H1 (cell line): Measurements from ENCODE around the gene SH3BP2.

ENCODE experiments used
- EZH2 ChIP-seq: fragments of 200-600 bp; sonication (generic); IDR thresholded peaks from 2 replicates; pipeline ENCODE4 v1.7.1; 2012; ENCODE audit warnings: low read depth, mild to moderate bottlenecking, moderate library complexity, low read length, inconsistent platforms; ENCODE audit not compliant: severe bottlenecking
- GABPA ChIP-seq: IDR thresholded peaks from 2 replicates; pipeline ENCODE4 v1.6.1; 2011; ENCODE audit warnings: mild to moderate bottlenecking, low read length, moderate library complexity, borderline replicate concordance; ENCODE audit not compliant: insufficient read depth
- JUND ChIP-seq: IDR thresholded peaks from 2 replicates; pipeline ENCODE4 v1.6.1; 2011; ENCODE audit warnings: mild to moderate bottlenecking, improper control_type of control experiment, low read length
- POLR2AphosphoS5 ChIP-seq: IDR thresholded peaks from 2 replicates; pipeline ENCODE4 v1.6.1; 2011; ENCODE audit warnings: low read depth, low read length
- TF ChIP-seq, protein P1 (sequence below), 3 experiments: IDR thresholded peaks; 1 replicate in 2 of 3; 2 replicates in 1 of 3; pipeline versions ENCODE4 v1.5.1 to v1.6.1; 2011; ENCODE audit warnings: low read length in 3 of 3, mild to moderate bottlenecking in 3 of 3, inconsistent platforms in 2 of 3, low read depth in 1 of 3, moderate library complexity in 1 of 3; ENCODE audit not compliant: insufficient read depth in 1 of 3; ENCODE audit errors: control extremely low read depth in 1 of 3
- TF ChIP-seq, protein P2 (sequence below): IDR thresholded peaks from 2 replicates; pipeline ENCODE4 v1.6.1; 2011; ENCODE audit warnings: low read depth, mild to moderate bottlenecking, low read length; ENCODE audit not compliant: insufficient read depth

DNA sequence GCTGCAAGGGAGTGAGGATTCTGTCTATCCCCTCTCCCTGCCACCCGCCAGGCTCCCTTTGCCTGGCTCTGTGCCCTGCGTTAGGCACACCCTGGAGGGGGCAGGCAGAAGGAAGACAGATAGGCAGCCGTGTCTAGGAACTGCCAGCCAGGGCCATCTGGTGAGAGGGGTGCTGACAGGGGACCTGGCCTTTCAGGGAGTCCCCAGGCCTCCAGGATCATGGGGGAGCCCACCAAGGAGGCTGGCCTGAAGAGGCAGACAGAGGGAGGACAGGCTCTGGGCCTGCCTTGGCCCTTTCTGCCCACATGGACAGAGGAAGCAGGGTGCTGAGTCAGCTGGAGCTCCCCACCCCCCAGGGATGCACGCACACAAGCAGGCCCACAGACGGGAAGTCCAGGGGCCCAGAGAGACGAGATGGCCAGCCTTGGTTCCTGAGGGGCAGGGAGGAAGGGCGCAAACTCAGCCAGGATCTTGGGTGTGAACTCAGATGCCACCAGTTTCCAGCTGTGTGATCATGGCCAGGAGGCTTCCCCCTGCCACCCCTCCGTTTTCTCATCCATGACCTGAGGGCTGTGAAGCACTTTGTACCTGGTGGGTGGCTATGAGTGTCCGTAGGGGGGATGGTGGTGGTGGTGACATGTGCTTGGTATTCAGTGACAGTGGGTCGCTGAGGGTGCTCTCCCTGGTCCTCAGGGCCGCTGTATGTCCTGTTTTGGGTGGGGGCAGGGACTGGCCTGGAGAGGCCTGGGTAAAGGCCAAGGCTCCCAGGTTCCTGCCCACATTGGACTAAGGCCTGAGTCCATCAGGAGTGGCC is 1.8 kb downstream of the SH3BP2 start:
- TF ChIP-seq EZH2 (no peak), JUND (no peak), POLR2AphosphoS5 (no peak), GABPA (no peak)
- TF ChIP-seq, protein P1, sequence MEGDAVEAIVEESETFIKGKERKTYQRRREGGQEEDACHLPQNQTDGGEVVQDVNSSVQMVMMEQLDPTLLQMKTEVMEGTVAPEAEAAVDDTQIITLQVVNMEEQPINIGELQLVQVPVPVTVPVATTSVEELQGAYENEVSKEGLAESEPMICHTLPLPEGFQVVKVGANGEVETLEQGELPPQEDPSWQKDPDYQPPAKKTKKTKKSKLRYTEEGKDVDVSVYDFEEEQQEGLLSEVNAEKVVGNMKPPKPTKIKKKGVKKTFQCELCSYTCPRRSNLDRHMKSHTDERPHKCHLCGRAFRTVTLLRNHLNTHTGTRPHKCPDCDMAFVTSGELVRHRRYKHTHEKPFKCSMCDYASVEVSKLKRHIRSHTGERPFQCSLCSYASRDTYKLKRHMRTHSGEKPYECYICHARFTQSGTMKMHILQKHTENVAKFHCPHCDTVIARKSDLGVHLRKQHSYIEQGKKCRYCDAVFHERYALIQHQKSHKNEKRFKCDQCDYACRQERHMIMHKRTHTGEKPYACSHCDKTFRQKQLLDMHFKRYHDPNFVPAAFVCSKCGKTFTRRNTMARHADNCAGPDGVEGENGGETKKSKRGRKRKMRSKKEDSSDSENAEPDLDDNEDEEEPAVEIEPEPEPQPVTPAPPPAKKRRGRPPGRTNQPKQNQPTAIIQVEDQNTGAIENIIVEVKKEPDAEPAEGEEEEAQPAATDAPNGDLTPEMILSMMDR (IDR thresholded peaks at IDR 0.05; ENCODE audit: control extremely low read depth in 1 of 3, insufficient read depth in 1 of 3, low read depth in 1 of 3, low read length in 3 of 3) = no peak
- TF ChIP-seq, protein P2, sequence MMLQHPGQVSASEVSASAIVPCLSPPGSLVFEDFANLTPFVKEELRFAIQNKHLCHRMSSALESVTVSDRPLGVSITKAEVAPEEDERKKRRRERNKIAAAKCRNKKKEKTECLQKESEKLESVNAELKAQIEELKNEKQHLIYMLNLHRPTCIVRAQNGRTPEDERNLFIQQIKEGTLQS = no peak
